HepG2 (cell line): ENCODE measurements around the gene SEMA3B. TPM values are rescaled to one million over a fixed set of nuclear protein-coding genes. Genes with fewer than 3 reads are reported as not detected.

Experiments
- GABPB1 ChIP-seq: IDR thresholded peaks from 2 replicates; pipeline ENCODE4 v1.6.1; 2016; ENCODE audit warnings: mild to moderate bottlenecking, missing genetic modification reagents, moderate library complexity, missing compliant biosample characterization
- HMGXB4 ChIP-seq, 2 experiments: sonication (generic) in 1 of 2; formaldehyde crosslinking in 1 of 2; IDR thresholded peaks; 2 replicates each; pipeline versions ENCODE4 v1.4.0 to v1.6.1; 2018 to 2020; ENCODE audit warnings: missing genetic modification reagents in 2 of 2, borderline replicate concordance in 1 of 2, low read depth in 1 of 2, mild to moderate bottlenecking in 1 of 2, missing biosample characterization in 1 of 2
- LCORL ChIP-seq, 2 experiments: fragments of 450-650 bp in 1 of 2; sonication (generic) in 1 of 2; formaldehyde crosslinking in 1 of 2; IDR thresholded peaks; 2 replicates each; pipeline versions ENCODE4 v1.5.0 to v1.6.1; 2017 to 2020; ENCODE audit warnings: antibody characterized with exemption in 1 of 2, missing genetic modification reagents in 1 of 2
- NONO ChIP-seq, 2 experiments: fragments of 450-650 bp in 1 of 2; sonication (generic) in 1 of 2; formaldehyde crosslinking in 1 of 2; IDR thresholded peaks in 1 of 2; conservative IDR thresholded peaks in 1 of 2; 2 replicates each; pipeline versions ENCODE4 v1.6.1 to v1.8.0; 2017 to 2022; ENCODE audit warnings: mild to moderate bottlenecking in 1 of 2, missing genetic modification reagents in 1 of 2, moderate library complexity in 1 of 2
- PAXIP1 ChIP-seq: sonication (generic); formaldehyde crosslinking; conservative IDR thresholded peaks from 2 replicates; pipeline ENCODE4 v1.4.0; 2020; ENCODE audit warnings: mild to moderate bottlenecking, missing genetic modification reagents, moderate library complexity
- POGZ ChIP-seq: sonication (generic); formaldehyde crosslinking; IDR thresholded peaks from 2 replicates; pipeline ENCODE4 v1.4.0; 2020; ENCODE audit warnings: mild to moderate bottlenecking, missing genetic modification reagents
- POLR2A ChIP-seq, 2 experiments: IDR thresholded peaks; 2 replicates each; pipeline ENCODE4 v1.6.1; 2011; ENCODE audit warnings: low read depth in 2 of 2, low read length in 2 of 2, mild to moderate bottlenecking in 1 of 2, moderate library complexity in 1 of 2; ENCODE audit not compliant: insufficient read depth in 1 of 2
- RXRA ChIP-seq: sonication (generic); formaldehyde crosslinking; IDR thresholded peaks from 2 replicates; pipeline ENCODE4 v1.5.1; 2020; ENCODE audit warnings: missing genetic modification reagents
- SNAI1 ChIP-seq: sonication (generic); formaldehyde crosslinking; IDR thresholded peaks from 2 replicates; pipeline ENCODE4 v1.5.0; 2020; ENCODE audit warnings: mild to moderate bottlenecking, missing genetic modification reagents, borderline replicate concordance
- YEATS4 ChIP-seq: sonication (generic); formaldehyde crosslinking; IDR thresholded peaks from 2 replicates; pipeline ENCODE4 v1.4.0; 2020; ENCODE audit warnings: missing genetic modification reagents, borderline replicate concordance
- ZNF367 ChIP-seq: sonication (generic); formaldehyde crosslinking; IDR thresholded peaks from 2 replicates; pipeline ENCODE4 v1.4.0; 2020; ENCODE audit warnings: missing genetic modification reagents, borderline replicate concordance
- ZNF430 ChIP-seq: sonication (generic); formaldehyde crosslinking; IDR thresholded peaks from 2 replicates; pipeline ENCODE4 v1.9.0; 2021; ENCODE audit warnings: mild to moderate bottlenecking, missing genetic modification reagents
- ZSCAN12 ChIP-seq: sonication (generic); formaldehyde crosslinking; IDR thresholded peaks from 2 replicates; pipeline ENCODE4 v1.9.0; 2021; ENCODE audit warnings: mild to moderate bottlenecking, missing genetic modification reagents
- polyA plus RNA-seq, 8 experiments: library from polyadenylated mRNA; depleted of rRNA in 3 of 8; stranded (reverse) in 7 of 8; unstranded in 1 of 8; fragments of >200 nt; fragmentation: Illumina TruSeq in 4 of 8; extraction: Trizol in 4 of 8; gene quantifications; 2 replicates each; pipeline versions ENCODE4 v1.2.1 to v1.2.3, GENCODE V29; 2011 to 2016; ENCODE audit warnings: low read depth in 4 of 8, missing spikeins in 1 of 8, mixed read lengths in 1 of 8; ENCODE audit not compliant: insufficient read depth in 1 of 8
- total RNA-seq, 5 experiments: library from RNA; depleted of rRNA; stranded (reverse); fragments of >200 nt; fragmentation: Illumina TruSeq; extraction: Trizol; gene quantifications; 2 replicates each; pipeline ENCODE4 v1.2.3, GENCODE V29; 2016; ENCODE audit warnings: low read depth in 1 of 5
- TF ChIP-seq, protein P1 (sequence below): sonication (generic); formaldehyde crosslinking; IDR thresholded peaks from 2 replicates; pipeline ENCODE4 v1.5.1; 2020; ENCODE audit warnings: mild to moderate bottlenecking, missing genetic modification reagents, moderate library complexity
- TF ChIP-seq, protein P2 (sequence below): IDR thresholded peaks from 2 replicates; pipeline ENCODE4 v1.6.1; 2016; ENCODE audit warnings: missing genetic modification reagents, missing compliant biosample characterization
- TF ChIP-seq, protein P3 (sequence below): IDR thresholded peaks from 2 replicates; pipeline ENCODE4 v1.6.1; 2016; ENCODE audit warnings: mild to moderate bottlenecking

SEMA3B gene
- total and polyA plus RNA-seq, 2 of the 13 experiments (the other 11 are each of a cell fraction or from before 2014, with no cell fraction given), result 93.2 to 158 TPM

DNA sequence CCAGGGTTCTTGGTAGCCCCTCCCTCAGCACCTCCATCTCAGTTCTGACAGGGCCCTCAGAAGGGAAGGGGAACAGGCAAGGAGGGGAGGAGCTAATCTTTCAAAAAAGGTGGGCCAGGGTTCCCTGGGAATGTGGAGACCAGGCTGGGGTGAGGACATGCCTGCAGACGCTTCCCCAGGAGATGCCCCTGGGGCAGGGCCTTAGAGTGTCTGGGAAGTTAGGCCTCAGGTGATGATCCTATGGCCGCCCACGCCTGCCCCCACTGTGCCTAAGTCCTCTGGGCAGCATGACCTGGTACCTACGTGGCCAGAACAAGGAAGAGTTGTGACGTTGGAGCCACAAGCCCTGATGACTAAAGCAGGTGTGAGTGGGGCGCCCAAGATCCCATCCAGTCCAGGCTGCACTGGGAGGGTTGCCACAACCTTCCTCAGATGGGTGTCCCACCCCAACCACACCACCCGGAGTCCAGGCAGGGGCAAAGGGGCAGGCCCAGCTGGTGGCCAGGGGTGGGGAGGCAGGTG, 3.9 kb upstream of the SEMA3B start (continued):
- TF ChIP-seq, protein P1, sequence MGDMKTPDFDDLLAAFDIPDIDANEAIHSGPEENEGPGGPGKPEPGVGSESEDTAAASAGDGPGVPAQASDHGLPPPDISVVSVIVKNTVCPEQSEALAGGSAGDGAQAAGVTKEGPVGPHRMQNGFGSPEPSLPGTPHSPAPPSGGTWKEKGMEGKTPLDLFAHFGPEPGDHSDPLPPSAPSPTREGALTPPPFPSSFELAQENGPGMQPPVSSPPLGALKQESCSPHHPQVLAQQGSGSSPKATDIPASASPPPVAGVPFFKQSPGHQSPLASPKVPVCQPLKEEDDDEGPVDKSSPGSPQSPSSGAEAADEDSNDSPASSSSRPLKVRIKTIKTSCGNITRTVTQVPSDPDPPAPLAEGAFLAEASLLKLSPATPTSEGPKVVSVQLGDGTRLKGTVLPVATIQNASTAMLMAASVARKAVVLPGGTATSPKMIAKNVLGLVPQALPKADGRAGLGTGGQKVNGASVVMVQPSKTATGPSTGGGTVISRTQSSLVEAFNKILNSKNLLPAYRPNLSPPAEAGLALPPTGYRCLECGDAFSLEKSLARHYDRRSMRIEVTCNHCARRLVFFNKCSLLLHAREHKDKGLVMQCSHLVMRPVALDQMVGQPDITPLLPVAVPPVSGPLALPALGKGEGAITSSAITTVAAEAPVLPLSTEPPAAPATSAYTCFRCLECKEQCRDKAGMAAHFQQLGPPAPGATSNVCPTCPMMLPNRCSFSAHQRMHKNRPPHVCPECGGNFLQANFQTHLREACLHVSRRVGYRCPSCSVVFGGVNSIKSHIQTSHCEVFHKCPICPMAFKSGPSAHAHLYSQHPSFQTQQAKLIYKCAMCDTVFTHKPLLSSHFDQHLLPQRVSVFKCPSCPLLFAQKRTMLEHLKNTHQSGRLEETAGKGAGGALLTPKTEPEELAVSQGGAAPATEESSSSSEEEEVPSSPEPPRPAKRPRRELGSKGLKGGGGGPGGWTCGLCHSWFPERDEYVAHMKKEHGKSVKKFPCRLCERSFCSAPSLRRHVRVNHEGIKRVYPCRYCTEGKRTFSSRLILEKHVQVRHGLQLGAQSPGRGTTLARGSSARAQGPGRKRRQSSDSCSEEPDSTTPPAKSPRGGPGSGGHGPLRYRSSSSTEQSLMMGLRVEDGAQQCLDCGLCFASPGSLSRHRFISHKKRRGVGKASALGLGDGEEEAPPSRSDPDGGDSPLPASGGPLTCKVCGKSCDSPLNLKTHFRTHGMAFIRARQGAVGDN (CRISPR knock-in tag), result peak; percentile 72
- TF ChIP-seq RXRA (CRISPR knock-in tag), result 0 out of 2 replicates have a peak, but pooled peaks have one; percentile 7
- TF ChIP-seq, protein P2, sequence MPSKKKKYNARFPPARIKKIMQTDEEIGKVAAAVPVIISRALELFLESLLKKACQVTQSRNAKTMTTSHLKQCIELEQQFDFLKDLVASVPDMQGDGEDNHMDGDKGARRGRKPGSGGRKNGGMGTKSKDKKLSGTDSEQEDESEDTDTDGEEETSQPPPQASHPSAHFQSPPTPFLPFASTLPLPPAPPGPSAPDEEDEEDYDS (CRISPR knock-in tag), result 0 out of 2 replicates have a peak, but pooled peaks have one; percentile 22
- no peak for TF ChIP-seq LCORL (IDR thresholded peaks at IDR 0.05)
- peak; percentile 11; the same call in 1 of the 2 replicates for TF ChIP-seq LCORL (CRISPR knock-in tag; IDR thresholded peaks at IDR 0.05)
- 0 out of 2 replicates have a peak, but pooled peaks have one; percentile 12 for TF ChIP-seq SNAI1 (CRISPR knock-in tag)
- peak in 1 of 2 experiments; percentile 23; a peak in 1 of 4 replicates for TF ChIP-seq HMGXB4 (CRISPR knock-in tag; IDR thresholded peaks at IDR 0.05; ENCODE audit: borderline replicate concordance in 1 of 2, low read depth in 1 of 2)
- TF ChIP-seq GABPB1 (CRISPR knock-in tag), result 0 out of 2 replicates have a peak, but pooled peaks have one; percentile 3
- TF ChIP-seq NONO (IDR thresholded peaks at IDR 0.05), result no peak
- TF ChIP-seq NONO (CRISPR knock-in tag; conservative IDR thresholded peaks at IDR 0.05), result peak; percentile 54; the same call in 1 of the 2 replicates
- 0 out of 2 replicates have a peak, but pooled peaks have one; percentile 40 for TF ChIP-seq ZNF367 (CRISPR knock-in tag)
- TF ChIP-seq POGZ (CRISPR knock-in tag), result 0 out of 2 replicates have a peak, but pooled peaks have one; percentile 10
- TF ChIP-seq YEATS4 (CRISPR knock-in tag), result no peak
- TF ChIP-seq PAXIP1 (CRISPR knock-in tag), result peak; percentile 38; the same call in 1 of the 2 replicates
- TF ChIP-seq ZNF430, result no peak
- TF ChIP-seq, protein P3, sequence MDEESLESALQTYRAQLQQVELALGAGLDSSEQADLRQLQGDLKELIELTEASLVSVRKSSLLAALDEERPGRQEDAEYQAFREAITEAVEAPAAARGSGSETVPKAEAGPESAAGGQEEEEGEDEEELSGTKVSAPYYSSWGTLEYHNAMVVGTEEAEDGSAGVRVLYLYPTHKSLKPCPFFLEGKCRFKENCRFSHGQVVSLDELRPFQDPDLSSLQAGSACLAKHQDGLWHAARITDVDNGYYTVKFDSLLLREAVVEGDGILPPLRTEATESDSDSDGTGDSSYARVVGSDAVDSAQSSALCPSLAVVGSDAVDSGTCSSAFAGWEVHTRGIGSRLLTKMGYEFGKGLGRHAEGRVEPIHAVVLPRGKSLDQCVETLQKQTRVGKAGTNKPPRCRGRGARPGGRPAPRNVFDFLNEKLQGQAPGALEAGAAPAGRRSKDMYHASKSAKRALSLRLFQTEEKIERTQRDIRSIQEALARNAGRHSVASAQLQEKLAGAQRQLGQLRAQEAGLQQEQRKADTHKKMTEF (CRISPR knock-in tag), result no peak
- TF ChIP-seq ZSCAN12 (CRISPR knock-in tag), result no peak
- TF ChIP-seq POLR2A (IDR thresholded peaks at IDR 0.05; ENCODE audit: insufficient read depth in 1 of 2, low read depth in 2 of 2, low read length in 2 of 2), result peak in 1 of 2 experiments; percentile 24; a peak in 1 of 4 replicates
